Vagina (tissue), 2 donors: Measurements from ENCODE around the gene UNK.

Source experiments
- CTCF ChIP-seq, 3 experiments: fragments of 450-650 bp in 2 of 3; fragments of 200-600 bp in 1 of 3; sonication (generic) in 1 of 3; IDR thresholded peaks; one replicate each; pipeline ENCODE4 v1.5.1; 2017 to 2019; ENCODE audit warnings: antibody characterized with exemption in 3 of 3, mild to moderate bottlenecking in 2 of 3, moderate library complexity in 2 of 3
- POLR2A ChIP-seq, 2 donors: fragments of 450-650 bp; IDR thresholded peaks; one replicate each; pipeline ENCODE4 v1.6.1; 2017; ENCODE audit warnings: antibody characterized with exemption in 2 of 2, mild to moderate bottlenecking in 2 of 2, moderate library complexity in 2 of 2

GRCh38 chr17:75763269-75763607 is 21.4 kb upstream of the UNK start:
- no peak for TF ChIP-seq POLR2A (IDR thresholded peaks at IDR 0.05)
- no peak for TF ChIP-seq CTCF (IDR thresholded peaks at IDR 0.05)
